Gastroesophageal sphincter (tissue), 3 donors: Measurements from ENCODE around the gene PRR18.

ENCODE experiments used
- CTCF ChIP-seq, 4 experiments: fragments of 200-600 bp in 2 of 4; fragments of 450-650 bp in 2 of 4; sonication (generic) in 1 of 4; IDR thresholded peaks; one replicate each; pipeline ENCODE4 v1.5.1; 2017 to 2019; ENCODE audit warnings: antibody characterized with exemption in 4 of 4, mild to moderate bottlenecking in 2 of 4, moderate library complexity in 2 of 4
- EP300 ChIP-seq: sonication (generic); formaldehyde crosslinking; IDR thresholded peaks from one replicate; pipeline ENCODE4 v1.6.1; 2017; ENCODE audit warnings: antibody characterized with exemption, mild to moderate bottlenecking
- POLR2A ChIP-seq, 2 donors: fragments of 450-650 bp; IDR thresholded peaks; one replicate each; pipeline ENCODE4 v1.6.1; 2017; ENCODE audit warnings: antibody characterized with exemption in 2 of 2, mild to moderate bottlenecking in 2 of 2, moderate library complexity in 1 of 2
- POLR2AphosphoS5 ChIP-seq: sonication (generic); formaldehyde crosslinking; IDR thresholded peaks from one replicate; pipeline ENCODE4 v1.6.1; 2017; ENCODE audit warnings: antibody characterized with exemption

GRCh38 chr6:166289207-166290060, 18.8 kb downstream of the PRR18 start:
- TF ChIP-seq POLR2A (IDR thresholded peaks at IDR 0.05) (no peak), CTCF (IDR thresholded peaks at IDR 0.05) (no peak), POLR2AphosphoS5 (no peak), EP300 (no peak)
